ENCODE measurements around the gene CTRL.

Gene CTRL

GRCh38 chr16:67962135-67962534, 30.5 kb upstream of the CTRL start:
- DNase-seq: no peak

- DNase-seq: peak in 1 of 2 experiments; percentile 4
Observed at GRCh38 chr16:67961551-67961957, 29.9 kb upstream of the CTRL start.

DNA sequence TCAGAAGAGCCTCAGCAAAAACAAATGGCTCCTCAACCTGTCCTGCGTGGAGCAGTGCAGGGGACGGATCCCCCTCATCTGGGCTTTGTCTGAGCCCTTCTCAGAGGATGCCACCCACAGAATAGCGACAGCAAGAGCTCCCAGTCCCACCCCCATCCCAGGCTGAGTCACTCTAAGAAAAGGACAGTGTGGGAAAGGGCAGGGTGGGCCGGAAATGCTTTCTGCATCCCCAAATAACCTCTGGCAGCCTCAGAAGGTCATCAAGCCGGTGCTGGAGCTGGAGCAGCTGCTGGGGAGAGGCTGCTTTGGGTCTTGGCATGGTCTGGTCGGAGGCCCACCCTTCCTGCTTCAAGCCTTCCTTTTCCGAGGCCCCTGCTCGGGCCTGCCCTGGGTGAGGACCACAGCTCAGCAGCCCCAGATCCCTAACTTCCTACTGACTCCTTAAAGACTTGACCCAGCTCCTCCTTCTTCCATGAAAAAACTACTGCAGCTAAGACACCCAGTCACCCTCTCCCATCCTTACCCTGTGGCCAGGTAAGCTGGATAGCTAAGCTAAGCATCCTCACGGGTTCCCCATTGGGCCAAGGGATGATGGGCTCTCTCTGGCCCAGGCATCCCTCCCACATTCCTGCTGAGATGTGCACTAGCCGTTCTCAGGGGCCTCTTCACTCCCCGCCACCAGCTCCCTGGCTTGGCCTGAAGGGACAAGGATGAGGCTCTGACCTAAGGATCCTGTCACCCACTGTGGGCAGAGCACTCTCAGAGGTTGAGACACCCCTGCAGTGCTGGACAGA, 28.1 kb upstream of the CTRL start:
- DNase-seq: no peak

DNA sequence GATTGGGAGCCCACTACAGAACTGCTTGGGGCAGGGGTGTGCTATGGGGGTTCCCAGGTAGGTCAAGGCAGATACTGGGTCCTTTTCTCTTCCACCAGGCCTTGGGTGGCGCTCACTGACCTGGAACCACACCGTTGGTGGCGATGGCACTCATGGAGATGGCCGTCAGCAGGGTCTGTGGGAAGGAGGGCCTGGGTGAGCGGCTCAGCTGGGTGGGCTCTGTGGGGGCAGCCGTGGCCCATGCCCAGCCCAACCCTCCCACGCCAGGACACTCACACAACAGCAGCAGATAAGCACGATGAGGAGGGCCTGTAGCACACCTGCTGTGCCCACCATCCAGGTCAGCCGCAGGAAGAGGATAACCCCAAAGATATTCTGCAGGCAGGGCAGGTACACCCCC, 26.0 kb upstream of the CTRL start:
- DNase-seq: no peak

- DNase-seq: no peak
Observed at GRCh38 chr16:67954421-67955196, 22.9 kb upstream of the CTRL start.

GRCh38 chr16:67953641-67954375, 22.1 kb upstream of the CTRL start:
- no peak for DNase-seq

GRCh38 chr16:67951485-67951884, 19.8 kb upstream of the CTRL start:
- DNase-seq: peak in 1 of 2 experiments; percentile 64

GRCh38 chr16:67950335-67950843, 18.7 kb upstream of the CTRL start:
- no peak for DNase-seq

DNA sequence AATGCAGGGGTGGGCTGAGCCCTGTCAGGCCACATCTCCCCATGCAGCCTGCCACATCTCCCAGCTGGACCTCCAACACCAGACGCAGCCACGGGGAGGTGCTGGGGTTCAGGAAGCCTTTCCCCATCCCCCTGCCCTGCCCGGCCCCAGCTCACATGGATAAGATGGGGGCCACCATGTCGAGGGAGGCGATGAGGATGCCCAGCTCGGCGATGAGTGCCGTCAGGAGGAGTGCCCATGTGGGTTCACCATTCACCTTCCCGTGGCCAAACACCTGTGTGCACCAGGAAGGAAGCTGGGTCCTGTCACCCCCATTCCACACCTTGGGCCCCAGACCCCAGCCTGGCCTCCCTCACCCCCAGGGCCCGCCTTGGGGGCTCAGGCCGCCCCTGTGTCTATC, 18.0 kb upstream of the CTRL start:
- DNase-seq: no peak

DNA sequence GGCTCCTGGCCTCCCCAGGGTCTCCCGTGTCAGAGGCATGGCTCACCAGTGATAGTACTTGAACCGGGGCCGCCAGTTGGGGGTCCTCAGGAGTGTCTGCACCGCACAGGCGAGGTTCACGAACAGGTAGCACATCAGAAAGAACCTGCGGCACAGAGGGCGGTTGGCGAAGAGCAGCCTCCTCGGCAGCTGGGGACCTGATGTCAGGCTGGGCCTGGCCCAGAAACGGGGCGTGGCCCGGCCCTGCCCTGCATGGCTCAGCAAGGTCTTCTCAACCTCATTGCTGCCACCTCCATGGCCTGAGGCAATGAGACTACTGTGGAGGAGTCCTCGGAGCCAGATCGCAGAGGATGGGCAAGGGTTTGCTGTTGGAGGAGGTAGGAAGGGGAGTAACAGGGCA, 16.4 kb upstream of the CTRL start:
- no peak for DNase-seq

DNA sequence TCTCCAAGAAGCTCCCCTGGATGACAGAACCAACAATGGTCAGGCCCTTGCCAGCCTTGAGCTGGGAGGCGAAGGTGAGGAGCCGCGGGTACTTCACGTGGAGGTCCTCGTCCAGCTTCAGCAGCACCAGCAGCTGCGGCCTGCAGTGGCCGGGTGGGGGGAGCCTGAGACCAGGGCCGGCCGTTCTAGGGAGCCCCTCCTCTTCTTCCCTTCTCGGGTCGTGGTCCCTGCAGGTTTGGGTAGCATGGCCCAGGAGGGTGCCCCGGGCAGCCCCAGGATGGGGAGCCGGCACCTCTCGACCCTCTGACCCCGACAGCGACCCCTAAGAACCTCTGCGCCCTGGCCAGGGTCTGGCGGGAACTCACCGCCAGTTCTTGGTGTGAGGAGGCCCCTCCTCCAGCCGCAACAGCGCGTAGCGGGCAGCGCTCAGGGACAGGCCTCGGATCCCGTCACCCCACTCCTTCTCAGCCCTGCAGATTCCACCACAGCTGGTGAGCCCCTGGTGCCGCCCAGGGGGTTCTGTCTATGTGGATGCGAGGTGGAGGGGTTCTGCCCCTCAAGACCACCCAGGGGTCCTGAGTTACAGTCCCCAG, 15.4 kb upstream of the CTRL start:
- no peak for DNase-seq

- no peak for DNase-seq
Observed at GRCh38 chr16:67946128-67946569, 14.5 kb upstream of the CTRL start.

DNA sequence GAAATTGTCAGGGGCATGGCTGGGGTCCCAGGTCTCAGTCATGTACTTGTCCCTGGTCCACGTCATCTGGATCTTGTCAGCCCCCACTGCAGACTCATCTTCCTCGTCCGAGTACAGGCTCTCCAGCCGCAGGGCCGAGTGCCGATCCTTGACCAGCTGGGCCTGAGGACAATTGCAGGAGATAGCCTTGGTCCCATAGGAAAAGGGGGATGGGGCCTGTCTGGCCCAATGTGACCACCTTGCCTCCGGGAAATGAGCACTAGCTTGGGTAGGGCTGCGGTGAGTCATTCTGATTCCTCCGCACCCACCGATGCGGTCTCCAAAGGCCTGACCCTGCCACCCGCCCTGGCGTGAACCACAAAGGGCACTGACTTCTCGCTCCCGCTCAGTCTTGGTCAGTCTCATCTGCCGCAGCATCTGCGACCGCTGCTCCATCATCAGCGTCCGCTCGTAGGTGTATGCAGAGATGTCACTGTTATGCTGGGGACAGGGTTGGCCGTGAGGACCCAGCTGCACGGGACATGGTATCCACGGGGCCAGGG, 13.8 kb upstream of the CTRL start:
- no peak for DNase-seq

GRCh38 chr16:67944690-67945391, 13.2 kb upstream of the CTRL start:
- DNase-seq: no peak

DNA sequence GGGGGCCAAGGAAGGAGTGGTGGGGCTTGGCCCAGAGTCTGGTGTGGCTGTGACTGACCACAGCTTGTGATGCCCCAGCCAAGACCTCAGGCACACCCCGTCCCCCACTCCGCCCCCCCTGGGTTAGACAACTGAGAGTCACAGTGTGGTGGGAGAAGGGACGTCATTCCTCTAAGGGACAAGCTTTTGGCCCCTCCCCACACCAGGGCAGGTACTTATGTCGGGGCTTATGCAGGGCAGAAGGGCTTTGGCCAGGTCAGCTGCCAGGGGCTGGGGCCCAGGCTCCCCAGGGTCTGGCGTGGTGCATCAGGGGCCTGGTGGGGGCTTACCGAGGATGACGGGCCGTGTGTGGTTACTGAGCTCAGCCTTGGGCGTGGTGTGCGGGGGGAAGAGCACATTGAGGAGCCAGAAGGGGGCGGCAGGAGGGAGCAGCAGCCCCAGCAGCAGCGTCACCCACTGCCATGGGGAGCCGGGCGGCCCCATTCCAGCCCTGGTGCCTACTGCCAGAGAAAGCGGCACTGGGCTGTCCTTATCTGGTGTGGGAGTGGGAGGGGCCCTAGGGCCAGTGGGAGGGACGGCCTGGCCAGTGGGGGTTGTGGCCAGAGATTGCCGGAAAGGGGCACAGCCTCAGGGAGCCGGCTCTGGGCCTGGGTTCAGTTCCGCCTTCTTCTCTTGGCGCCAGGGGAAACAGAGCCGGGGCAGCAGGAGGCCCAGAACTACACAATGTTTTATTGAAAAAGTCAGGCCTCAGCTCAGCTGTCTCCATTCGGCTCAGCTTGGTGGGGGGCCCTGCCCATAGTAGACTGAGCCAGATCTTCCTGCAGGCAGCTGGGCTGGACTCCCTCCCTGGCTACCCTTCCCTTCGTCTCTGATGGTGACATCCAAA, 12.2 kb upstream of the CTRL start, which contains the start of gene LCAT:
Gene LCAT (minus strand): TSS at position 502 of the 886 bp plus-strand sequence. CDS start 19 bp downstream, at position 483.
- no peak for DNase-seq

DNA sequence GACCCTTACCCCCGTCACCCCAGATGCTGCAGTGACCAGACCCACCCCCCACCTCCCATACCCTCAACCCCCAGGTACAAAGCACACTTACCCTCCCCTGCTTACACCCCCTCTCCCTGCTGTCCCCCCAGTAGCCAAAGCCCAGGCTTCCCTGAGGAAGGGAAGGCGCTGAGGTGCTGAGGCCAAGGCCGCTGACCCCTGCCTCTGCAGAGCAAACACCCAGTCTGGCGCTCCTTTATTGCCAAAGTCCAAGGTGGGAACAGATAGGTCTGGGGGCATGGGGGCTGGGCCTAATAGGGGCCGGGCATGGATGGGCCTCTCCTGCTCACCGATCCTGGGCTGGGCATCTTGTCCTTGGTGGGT, 11.6 kb upstream of the CTRL start:
- DNase-seq: no peak

DNA sequence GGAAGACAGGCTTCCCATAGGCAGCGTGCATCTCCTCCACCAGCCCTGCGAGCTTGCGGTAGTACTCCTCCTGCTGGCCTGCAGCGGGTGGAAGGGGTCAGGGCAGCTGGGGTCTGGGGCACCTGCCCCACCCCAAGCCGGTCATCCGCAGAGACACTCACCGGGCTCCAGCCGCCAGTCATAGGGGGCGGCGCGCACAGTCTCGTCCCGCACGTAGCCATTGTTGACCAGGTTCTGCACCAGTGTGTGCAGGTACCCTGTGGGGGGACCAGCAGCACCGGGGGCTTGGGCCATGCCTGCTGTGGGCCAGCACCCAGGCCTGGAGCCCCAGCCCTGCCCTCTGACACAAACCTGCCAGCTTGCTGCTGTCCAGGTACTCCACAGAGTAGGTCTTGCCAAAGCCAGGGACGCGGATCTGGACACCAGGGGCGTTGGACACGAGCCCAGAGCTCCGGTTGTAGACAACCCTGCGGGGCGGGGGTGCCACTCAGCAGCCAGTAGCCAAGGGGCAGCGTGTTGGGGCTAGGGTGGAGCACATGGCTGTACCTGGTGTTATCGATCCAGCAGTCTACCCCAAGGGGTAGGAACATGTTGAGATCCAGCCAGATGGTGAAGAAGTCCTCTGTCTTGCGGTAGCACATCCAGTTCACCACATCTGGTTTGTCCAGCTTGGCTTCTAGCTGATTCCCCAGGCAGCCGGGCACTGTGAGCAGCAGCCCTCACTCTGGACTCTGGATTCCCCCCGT, 11.0 kb upstream of the CTRL start:
- DNase-seq: no peak

DNA sequence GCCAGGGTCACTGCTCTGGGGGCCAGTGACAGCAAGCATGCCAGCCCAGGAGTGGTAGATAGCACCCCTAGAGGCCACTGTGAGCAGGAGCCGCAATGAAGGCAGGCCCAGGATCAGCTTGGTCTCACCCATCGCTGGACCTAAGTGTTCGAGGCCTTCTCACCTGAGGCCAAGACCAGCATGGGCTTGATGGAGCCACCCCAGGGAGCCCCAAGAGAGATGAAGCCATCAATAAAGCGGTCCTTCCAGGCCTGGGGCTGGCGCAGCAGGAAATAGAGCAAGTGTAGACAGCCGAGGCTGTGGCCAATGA, 10.5 kb upstream of the CTRL start:
- no peak for DNase-seq

DNA sequence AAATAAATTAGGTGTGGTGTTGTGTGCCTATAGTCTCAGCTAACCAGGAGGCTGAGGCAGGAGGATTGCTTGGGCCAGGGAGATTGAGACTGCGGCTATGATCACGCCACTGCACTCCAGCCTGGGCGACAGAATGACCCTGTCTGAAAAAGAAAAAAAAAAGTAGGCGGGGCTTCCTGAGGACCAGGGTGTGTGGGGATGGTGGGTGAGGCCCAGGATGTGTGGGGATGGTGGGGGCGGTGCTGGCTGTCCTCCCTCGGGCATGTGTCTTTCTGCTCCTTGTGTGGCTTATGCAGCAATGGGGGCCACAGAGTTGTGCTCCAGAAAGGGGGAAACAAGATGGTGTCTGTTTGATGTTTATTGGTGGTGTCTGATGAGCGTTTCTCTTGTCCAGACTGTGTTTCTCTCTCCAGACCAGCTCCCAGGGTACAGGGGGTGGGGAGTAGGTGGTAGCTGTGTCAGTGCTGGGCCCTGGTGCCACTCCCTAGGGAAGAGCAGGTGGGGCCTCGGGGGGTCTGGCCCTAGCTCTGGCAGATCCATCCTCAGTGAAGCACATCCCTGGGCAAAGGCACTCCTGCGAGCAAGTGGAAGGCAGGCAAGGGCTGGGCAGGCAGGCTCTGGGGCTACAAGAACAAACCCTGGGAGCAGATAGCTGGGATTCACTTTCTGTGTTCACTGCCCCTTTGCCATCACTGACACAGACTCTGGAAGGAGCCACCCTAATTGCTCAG, 10.0 kb upstream of the CTRL start:
- DNase-seq: no peak
